HCT116 (cell line): ENCODE data around the gene SLC47A2. TPM values are rescaled to one million over a fixed set of nuclear protein-coding genes. Genes with fewer than 3 reads are reported as not detected.

ENCODE experiments used
- ATAC-seq: fragments of 200-7000 bp; cut with Tn5 transposase; 2 replicates; pipeline ENCODE4 v1.9.1; 2020; ENCODE audit warnings: mild to moderate bottlenecking, moderate library complexity
- BruUV-seq: library from RNA; stranded (reverse); fragments of 400-500 nt; replicated peaks from 2 replicates; lab custom pipeline; 2021; lab: Mats Ljungman, UMichigan
- CTCF ChIA-PET: fragments of 300-600 bp; sonication (Branson Sonifier 250); formaldehyde crosslinking; loops from one replicate; lab custom pipeline; 2021; ENCODE audit warnings: antibody characterized with exemption; lab: Charles Lee
- POLR2A ChIA-PET: fragments of 300-600, 350-600 bp; sonication (Branson Sonifier 250); formaldehyde crosslinking; loops from one replicate; lab custom pipeline; 2021; ENCODE audit warnings: antibody characterized with exemption; lab: Charles Lee
- RAD21 ChIA-PET, 2 experiments: fragments of 300-600 bp; sonication (Branson Sonifier 250); formaldehyde crosslinking; loops; one replicate each; lab custom pipeline; 2023; ENCODE audit warnings: low total read pairs in 2 of 2; ENCODE audit not compliant: uncharacterized antibody in 2 of 2, unreplicated experiment in 2 of 2, low non-redundant PET in 1 of 2; lab: Charles Lee
- DNase-seq: peaks from one replicate; pipeline ENCODE4 v3.0.0-alpha.2; 2010; ENCODE audit warnings: low read depth, low spot score
- H2AFZ ChIP-seq: fragments of 200-600 bp; shearing (Covaris generic), sonication (generic); 2 replicates; pipeline ENCODE4 v1.6.1; 2017; ENCODE audit warnings: low read depth, mixed run types, mixed read lengths, antibody characterized with exemption, low read length; ENCODE audit not compliant: poor library complexity, severe bottlenecking
- H3K27ac ChIP-seq: 2 replicates; pipeline ENCODE4 v1.5.1; 2012; ENCODE audit warnings: low read depth, low read length
- H3K27me3 ChIP-seq: fragments of 200-600 bp; sonication (generic); 2 replicates; pipeline ENCODE4 v1.6.1; 2016; ENCODE audit warnings: mixed run types, low read length, mixed read lengths; ENCODE audit not compliant: insufficient read depth
- H3K36me3 ChIP-seq, 2 experiments: fragments of 200-500 bp in 1 of 2; fragments of 200-600 bp in 1 of 2; sonication (Bioruptor generic) in 1 of 2; sonication (generic) in 1 of 2; 2 replicates each; pipeline versions ENCODE4 v1.5.1 to v1.6.1; 2014 to 2016; ENCODE audit warnings: low read length in 2 of 2, inconsistent platforms in 1 of 2, mixed read lengths in 1 of 2, mixed run types in 1 of 2; ENCODE audit not compliant: insufficient read depth in 2 of 2, control insufficient read depth in 1 of 2
- H3K4me1 ChIP-seq, 2 experiments: fragments of 200-600 bp in 1 of 2; sonication (generic) in 1 of 2; 2 replicates each; pipeline versions ENCODE4 v1.5.1 to v1.6.1; 2012 to 2017; ENCODE audit warnings: low read length in 2 of 2, inconsistent platforms in 1 of 2, mild to moderate bottlenecking in 1 of 2, mixed read lengths in 1 of 2, mixed run types in 1 of 2, moderate library complexity in 1 of 2; ENCODE audit not compliant: insufficient read depth in 2 of 2, control insufficient read depth in 1 of 2
- H3K4me2 ChIP-seq: fragments of 200-600 bp; sonication (generic); 2 replicates; pipeline ENCODE4 v1.6.1; 2017; ENCODE audit warnings: mixed run types, low read length, mixed read lengths
- H3K4me3 ChIP-seq, 2 experiments: fragments of 200-600 bp in 1 of 2; sonication (generic) in 1 of 2; replicated peaks in 1 of 2; 2 replicates each; pipeline ENCODE4 v1.5.1; 2011 to 2016; ENCODE audit warnings: low read length in 2 of 2, control low read depth in 1 of 2, low read depth in 1 of 2, mild to moderate bottlenecking in 1 of 2, mixed read lengths in 1 of 2, mixed run types in 1 of 2
- H3K79me2 ChIP-seq: fragments of 200-600 bp; sonication (generic); 2 replicates; pipeline ENCODE4 v1.6.1; 2017; ENCODE audit warnings: mild to moderate bottlenecking, mixed run types, low read length, moderate library complexity, mixed read lengths; ENCODE audit not compliant: insufficient read depth
- H3K9ac ChIP-seq: fragments of 200-600 bp; sonication (generic); 2 replicates; pipeline ENCODE4 v1.6.1; 2016; ENCODE audit warnings: low read length, mixed read lengths
- H3K9me2 ChIP-seq: fragments of 200-600 bp; sonication (generic), shearing (Covaris generic); 2 replicates; pipeline ENCODE4 v1.6.1; 2017; ENCODE audit warnings: mixed run types, mild to moderate bottlenecking, moderate library complexity; ENCODE audit not compliant: insufficient read depth
- H3K9me3 ChIP-seq, 2 experiments: fragments of 200-500 bp in 1 of 2; fragments of 200-600 bp in 1 of 2; sonication (Bioruptor generic) in 1 of 2; sonication (generic) in 1 of 2; 2 replicates each; pipeline ENCODE4 v1.6.1; 2014 to 2017; ENCODE audit warnings: low read length in 2 of 2, mixed read lengths in 2 of 2, inconsistent platforms in 1 of 2, low read depth in 1 of 2, mild to moderate bottlenecking in 1 of 2, mixed run types in 1 of 2, moderate library complexity in 1 of 2; ENCODE audit not compliant: control insufficient read depth in 1 of 2, insufficient read depth in 1 of 2
- H4K20me1 ChIP-seq: fragments of 200-600 bp; sonication (generic), shearing (Covaris generic); 2 replicates; pipeline ENCODE4 v1.6.1; 2017; ENCODE audit warnings: mixed run types, mild to moderate bottlenecking, moderate library complexity; ENCODE audit not compliant: insufficient read depth
- CBX3 ChIP-seq: IDR thresholded peaks from 2 replicates; pipeline ENCODE4 v1.6.1; 2012; ENCODE audit warnings: low read depth
- CEBPB ChIP-seq: IDR thresholded peaks from 2 replicates; pipeline ENCODE4 v1.6.1; 2012; ENCODE audit warnings: low read depth
- EGR1 ChIP-seq: IDR thresholded peaks from 2 replicates; pipeline ENCODE4 v1.6.1; 2012; ENCODE audit warnings: low read depth
- ELF1 ChIP-seq: IDR thresholded peaks from 2 replicates; pipeline ENCODE4 v1.6.1; 2012; ENCODE audit warnings: low read depth, borderline replicate concordance
- EZH2phosphoT487 ChIP-seq: fragments of 200-600 bp; IDR thresholded peaks from 2 replicates; pipeline ENCODE4 v1.6.1; 2018; ENCODE audit warnings: antibody characterized with exemption, borderline replicate concordance
- FOSL1 ChIP-seq: IDR thresholded peaks from 2 replicates; pipeline ENCODE4 v1.6.1; 2012; ENCODE audit warnings: low read depth
- POLR2A ChIP-seq: IDR thresholded peaks from 2 replicates; pipeline ENCODE4 v1.7.0; 2011; ENCODE audit warnings: borderline replicate concordance; ENCODE audit not compliant: insufficient read depth, insufficient read length; ENCODE audit errors: extremely low read depth
- POLR2AphosphoS5 ChIP-seq: IDR thresholded peaks from 2 replicates; pipeline ENCODE4 v1.6.1; 2011; ENCODE audit warnings: mild to moderate bottlenecking, low read depth, low read length, moderate library complexity
- RAD21 ChIP-seq: IDR thresholded peaks from 2 replicates; pipeline ENCODE4 v1.6.1; 2012; ENCODE audit warnings: low read depth, mild to moderate bottlenecking
- SIN3A ChIP-seq: IDR thresholded peaks from 2 replicates; pipeline ENCODE4 v1.6.1; 2012; ENCODE audit warnings: low read depth
- SP1 ChIP-seq: IDR thresholded peaks from 2 replicates; pipeline ENCODE4 v1.6.1; 2012; ENCODE audit warnings: low read depth
- SRF ChIP-seq: IDR thresholded peaks from 2 replicates; pipeline ENCODE4 v1.6.1; 2012; ENCODE audit warnings: low read depth
- YY1 ChIP-seq: IDR thresholded peaks from 2 replicates; pipeline ENCODE4 v1.6.1; 2011; ENCODE audit warnings: low read length, low read depth, moderate library complexity, mild to moderate bottlenecking; ENCODE audit not compliant: insufficient replicate concordance; ENCODE audit errors: extremely low read depth
- ZFX ChIP-seq: fragments of 450-650 bp; IDR thresholded peaks from 2 replicates; pipeline ENCODE4 v1.6.1; 2017
- ZNF274 ChIP-seq: fragments of 200-500 bp; sonication (Bioruptor generic); IDR thresholded peaks from 2 replicates; pipeline ENCODE4 v1.6.1; 2014; ENCODE audit warnings: mild to moderate bottlenecking, low read depth, low read length, inconsistent platforms
- intact Hi-C: fragments of 100-400 bp; cut with micrococcal nuclease; formaldehyde crosslinking; loops from 2 replicates; pipeline ENCODE4 v1.10.0; 2022
- total RNA-seq: library from RNA; stranded (reverse); gene quantifications from one replicate; pipeline ENCODE4 v1.2.1, GENCODE V29; 2021; ENCODE audit not compliant: unreplicated experiment
- TF ChIP-seq, protein P1 (sequence below): IDR thresholded peaks from 2 replicates; pipeline ENCODE4 v1.6.1; 2012
- TF ChIP-seq, protein P2 (sequence below): IDR thresholded peaks from 2 replicates; pipeline ENCODE4 v1.6.1; 2012; ENCODE audit warnings: low read depth
- TF ChIP-seq, protein P3 (sequence below): IDR thresholded peaks from 2 replicates; pipeline ENCODE4 v1.6.1; 2011; ENCODE audit warnings: mild to moderate bottlenecking, low read length, moderate library complexity; ENCODE audit not compliant: insufficient replicate concordance; ENCODE audit errors: extremely low read depth

Gene SLC47A2
- total RNA-seq, 1 experiment from 2014 or later: not detected

DNA sequence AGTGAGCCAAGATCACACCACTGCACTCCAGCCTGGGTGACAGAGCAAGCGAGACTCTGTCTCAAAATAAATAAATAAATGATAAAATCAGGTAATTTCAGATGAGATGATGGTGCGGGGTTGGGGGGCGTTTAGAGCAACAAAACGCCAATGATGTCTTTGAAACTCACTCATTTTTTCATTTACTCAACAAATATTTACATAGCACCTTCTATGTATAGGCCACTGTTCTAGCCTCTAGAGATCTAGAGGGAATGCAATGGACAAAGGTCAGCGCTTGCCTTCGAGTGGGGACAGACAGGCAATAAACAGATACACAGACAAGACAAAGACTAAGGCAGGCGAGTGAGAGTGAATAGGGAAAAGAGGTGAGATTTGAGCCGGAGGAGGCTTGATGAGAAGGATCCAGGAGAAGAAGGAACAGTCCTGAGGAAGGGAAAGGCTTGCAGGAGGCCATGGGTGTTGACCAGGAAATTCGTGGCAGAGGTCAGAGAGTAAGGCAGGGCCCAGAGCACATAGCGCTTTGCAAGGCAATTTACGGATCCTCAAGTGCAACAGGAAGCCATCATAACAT, 17.7 kb upstream of the SLC47A2 start:
- TF ChIP-seq YY1: no peak
- TF ChIP-seq RAD21: no peak
- TF ChIP-seq ELF1: no peak
- TF ChIP-seq ZFX: no peak
- no peak for TF ChIP-seq ZNF274
- TF ChIP-seq, protein P1, sequence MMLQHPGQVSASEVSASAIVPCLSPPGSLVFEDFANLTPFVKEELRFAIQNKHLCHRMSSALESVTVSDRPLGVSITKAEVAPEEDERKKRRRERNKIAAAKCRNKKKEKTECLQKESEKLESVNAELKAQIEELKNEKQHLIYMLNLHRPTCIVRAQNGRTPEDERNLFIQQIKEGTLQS: no peak
- TF ChIP-seq, protein P2, sequence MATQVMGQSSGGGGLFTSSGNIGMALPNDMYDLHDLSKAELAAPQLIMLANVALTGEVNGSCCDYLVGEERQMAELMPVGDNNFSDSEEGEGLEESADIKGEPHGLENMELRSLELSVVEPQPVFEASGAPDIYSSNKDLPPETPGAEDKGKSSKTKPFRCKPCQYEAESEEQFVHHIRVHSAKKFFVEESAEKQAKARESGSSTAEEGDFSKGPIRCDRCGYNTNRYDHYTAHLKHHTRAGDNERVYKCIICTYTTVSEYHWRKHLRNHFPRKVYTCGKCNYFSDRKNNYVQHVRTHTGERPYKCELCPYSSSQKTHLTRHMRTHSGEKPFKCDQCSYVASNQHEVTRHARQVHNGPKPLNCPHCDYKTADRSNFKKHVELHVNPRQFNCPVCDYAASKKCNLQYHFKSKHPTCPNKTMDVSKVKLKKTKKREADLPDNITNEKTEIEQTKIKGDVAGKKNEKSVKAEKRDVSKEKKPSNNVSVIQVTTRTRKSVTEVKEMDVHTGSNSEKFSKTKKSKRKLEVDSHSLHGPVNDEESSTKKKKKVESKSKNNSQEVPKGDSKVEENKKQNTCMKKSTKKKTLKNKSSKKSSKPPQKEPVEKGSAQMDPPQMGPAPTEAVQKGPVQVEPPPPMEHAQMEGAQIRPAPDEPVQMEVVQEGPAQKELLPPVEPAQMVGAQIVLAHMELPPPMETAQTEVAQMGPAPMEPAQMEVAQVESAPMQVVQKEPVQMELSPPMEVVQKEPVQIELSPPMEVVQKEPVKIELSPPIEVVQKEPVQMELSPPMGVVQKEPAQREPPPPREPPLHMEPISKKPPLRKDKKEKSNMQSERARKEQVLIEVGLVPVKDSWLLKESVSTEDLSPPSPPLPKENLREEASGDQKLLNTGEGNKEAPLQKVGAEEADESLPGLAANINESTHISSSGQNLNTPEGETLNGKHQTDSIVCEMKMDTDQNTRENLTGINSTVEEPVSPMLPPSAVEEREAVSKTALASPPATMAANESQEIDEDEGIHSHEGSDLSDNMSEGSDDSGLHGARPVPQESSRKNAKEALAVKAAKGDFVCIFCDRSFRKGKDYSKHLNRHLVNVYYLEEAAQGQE: no peak
- TF ChIP-seq, protein P3, sequence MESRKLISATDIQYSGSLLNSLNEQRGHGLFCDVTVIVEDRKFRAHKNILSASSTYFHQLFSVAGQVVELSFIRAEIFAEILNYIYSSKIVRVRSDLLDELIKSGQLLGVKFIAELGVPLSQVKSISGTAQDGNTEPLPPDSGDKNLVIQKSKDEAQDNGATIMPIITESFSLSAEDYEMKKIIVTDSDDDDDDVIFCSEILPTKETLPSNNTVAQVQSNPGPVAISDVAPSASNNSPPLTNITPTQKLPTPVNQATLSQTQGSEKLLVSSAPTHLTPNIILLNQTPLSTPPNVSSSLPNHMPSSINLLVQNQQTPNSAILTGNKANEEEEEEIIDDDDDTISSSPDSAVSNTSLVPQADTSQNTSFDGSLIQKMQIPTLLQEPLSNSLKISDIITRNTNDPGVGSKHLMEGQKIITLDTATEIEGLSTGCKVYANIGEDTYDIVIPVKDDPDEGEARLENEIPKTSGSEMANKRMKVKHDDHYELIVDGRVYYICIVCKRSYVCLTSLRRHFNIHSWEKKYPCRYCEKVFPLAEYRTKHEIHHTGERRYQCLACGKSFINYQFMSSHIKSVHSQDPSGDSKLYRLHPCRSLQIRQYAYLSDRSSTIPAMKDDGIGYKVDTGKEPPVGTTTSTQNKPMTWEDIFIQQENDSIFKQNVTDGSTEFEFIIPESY: no peak
- no peak for TF ChIP-seq POLR2A
- no peak for TF ChIP-seq EZH2phosphoT487
- TF ChIP-seq SIN3A: no peak
- no peak for TF ChIP-seq SRF
- no peak for TF ChIP-seq CEBPB
- TF ChIP-seq EGR1: no peak
- no peak for TF ChIP-seq POLR2AphosphoS5
- TF ChIP-seq CBX3: no peak
- TF ChIP-seq SP1: no peak
- TF ChIP-seq FOSL1: no peak
- Histone ChIP-seq H4K20me1 (no peaks in the 10 kb centered on the region), H3K27ac (no peak overlapping the region), H3K9me3 (no peaks in the 10 kb centered on the region), H3K4me2 (no peak overlapping the region), H3K79me2 (no peaks in the 10 kb centered on the region), H3K36me3 (no peaks in the 10 kb centered on the region), H3K4me1 (no peaks in the 10 kb centered on the region), H2AFZ (no peak overlapping the region), H3K4me3 (no peak overlapping the region), H3K27me3 (no peaks in the 10 kb centered on the region), H3K9ac (no peak overlapping the region), H3K9me2 (no peaks in the 10 kb centered on the region)
- BruUV-seq: no TSS peak
- ChIA-PET POLR2A (no interaction called here), CTCF (no interaction called here), RAD21 (no interaction called here)
- ATAC-seq (no peak), DNase-seq (no peak)
- intact Hi-C loops: no loop called here
